ENCODE results near the gene KATNB1.

Gene KATNB1

DNA sequence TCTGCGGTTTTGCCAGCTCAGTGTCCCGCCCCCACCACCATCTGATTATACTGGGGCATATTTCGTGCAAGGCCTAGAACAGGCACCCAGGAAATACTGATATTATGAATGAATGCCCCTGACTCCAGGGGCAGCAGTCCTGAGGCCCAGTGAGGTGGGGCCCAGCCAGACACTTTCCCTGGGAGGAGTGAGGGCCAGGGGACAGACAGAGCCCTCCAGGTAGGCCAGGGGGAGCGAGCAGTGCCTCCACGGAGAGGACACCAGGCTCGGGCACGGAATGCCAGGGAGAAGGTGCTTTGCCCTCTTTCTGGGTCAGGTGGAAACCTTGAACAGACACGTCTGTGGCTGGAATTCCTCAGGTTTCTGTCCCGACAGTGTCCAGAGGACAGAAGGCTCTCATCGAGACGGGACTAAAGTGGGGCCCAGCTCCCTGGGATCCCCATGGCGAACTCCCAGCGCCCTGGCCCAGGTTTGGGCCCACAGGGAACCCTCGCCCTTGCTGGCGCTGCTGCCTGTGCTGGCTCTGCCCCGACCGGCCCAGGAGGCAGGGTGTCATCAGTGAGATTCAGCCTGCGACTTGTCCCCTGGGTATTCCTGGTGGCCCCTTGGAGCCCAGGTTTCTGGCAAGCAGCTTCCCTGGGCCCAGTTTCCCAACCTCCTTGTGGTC lies 4.3 kb downstream of the KATNB1 start:
- no peak overlapping the region for H3K27ac ChIP-seq (ENCODE audit: low read length)

DNA sequence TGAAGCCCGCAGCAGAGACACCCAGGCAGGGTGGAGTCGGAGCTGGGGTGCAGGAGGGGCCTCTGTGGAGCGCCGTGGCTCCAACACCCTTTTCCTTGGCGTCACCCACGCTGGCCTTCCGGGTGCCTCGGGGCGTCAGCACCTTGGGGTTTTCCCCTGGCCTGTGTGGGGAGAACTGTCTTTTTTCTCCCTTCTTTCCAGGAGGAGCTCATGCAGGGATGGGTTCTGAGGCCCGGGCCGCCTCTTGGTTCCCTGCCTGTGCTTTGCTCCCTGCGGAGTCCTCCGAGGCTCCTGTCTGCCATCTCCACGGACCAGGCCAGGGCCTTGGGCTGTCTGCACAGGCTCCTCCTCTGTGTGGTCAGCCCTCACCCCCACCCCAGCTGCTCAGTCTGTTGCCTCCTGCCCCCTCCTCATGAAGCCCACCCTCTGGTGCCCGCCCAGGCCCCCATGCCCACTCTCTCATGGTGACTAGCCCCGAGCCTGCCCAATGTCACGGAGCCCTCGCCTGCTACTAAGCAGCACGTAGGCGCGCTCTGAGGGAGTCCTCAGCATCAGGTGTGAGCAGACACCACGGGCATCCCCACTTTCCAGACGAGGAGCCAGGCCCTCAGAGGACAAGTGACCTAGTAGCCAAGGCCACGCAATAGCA lies 5.0 kb downstream of the KATNB1 start:
- Histone ChIP-seq H3K79me2 (ENCODE audit: insufficient read depth, low read length) (peaks cover 37% of the 10 kb centered on the region), H2AFZ (ENCODE audit: low read depth, low read length) (no peak overlapping the region), H3K27ac (ENCODE audit: low read length) (no peak overlapping the region), H3K9me3 (ENCODE audit: insufficient read depth, low read length, severe bottlenecking) (no peaks in the 10 kb centered on the region), H3K4me1 (ENCODE audit: insufficient read depth, low read length) (peaks cover 30% of the 10 kb centered on the region), H3K4me3 (ENCODE audit: low read depth in 1 of 2, low read length in 2 of 2) (no peak overlapping the region), H3K36me3 (ENCODE audit: insufficient read depth, low read length) (peaks cover 76% of the 10 kb centered on the region), H3K9ac (ENCODE audit: low read depth, low read length) (no peak overlapping the region), H3K4me2 (ENCODE audit: insufficient read depth, low read length) (no peak overlapping the region), H4K20me1 (ENCODE audit: insufficient read depth, low read length) (peaks cover 15% of the 10 kb centered on the region), H3K27me3 (ENCODE audit: insufficient read depth, low read length, poor library complexity) (no peaks in the 10 kb centered on the region)
- ATAC-seq (ENCODE audit: insufficient read depth, low read depth): no peak
- no peak for DNase-seq
- TF ChIP-seq, protein P1, sequence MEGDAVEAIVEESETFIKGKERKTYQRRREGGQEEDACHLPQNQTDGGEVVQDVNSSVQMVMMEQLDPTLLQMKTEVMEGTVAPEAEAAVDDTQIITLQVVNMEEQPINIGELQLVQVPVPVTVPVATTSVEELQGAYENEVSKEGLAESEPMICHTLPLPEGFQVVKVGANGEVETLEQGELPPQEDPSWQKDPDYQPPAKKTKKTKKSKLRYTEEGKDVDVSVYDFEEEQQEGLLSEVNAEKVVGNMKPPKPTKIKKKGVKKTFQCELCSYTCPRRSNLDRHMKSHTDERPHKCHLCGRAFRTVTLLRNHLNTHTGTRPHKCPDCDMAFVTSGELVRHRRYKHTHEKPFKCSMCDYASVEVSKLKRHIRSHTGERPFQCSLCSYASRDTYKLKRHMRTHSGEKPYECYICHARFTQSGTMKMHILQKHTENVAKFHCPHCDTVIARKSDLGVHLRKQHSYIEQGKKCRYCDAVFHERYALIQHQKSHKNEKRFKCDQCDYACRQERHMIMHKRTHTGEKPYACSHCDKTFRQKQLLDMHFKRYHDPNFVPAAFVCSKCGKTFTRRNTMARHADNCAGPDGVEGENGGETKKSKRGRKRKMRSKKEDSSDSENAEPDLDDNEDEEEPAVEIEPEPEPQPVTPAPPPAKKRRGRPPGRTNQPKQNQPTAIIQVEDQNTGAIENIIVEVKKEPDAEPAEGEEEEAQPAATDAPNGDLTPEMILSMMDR (IDR thresholded peaks at IDR 0.05; ENCODE audit: borderline replicate concordance, extremely low read depth, low read length, poor library complexity, severe bottlenecking): no peak
- no peak for TF ChIP-seq EZH2 (IDR thresholded peaks at IDR 0.05; ENCODE audit: borderline replicate concordance, low read depth, low read length, severe bottlenecking)

More for the DNA sequence above, 4.3 kb downstream of the KATNB1 start:
- Histone ChIP-seq H3K27me3 (ENCODE audit: insufficient read depth, low read length, poor library complexity) (no peaks in the 10 kb centered on the region), H4K20me1 (ENCODE audit: insufficient read depth, low read length) (peaks cover 15% of the 10 kb centered on the region), H3K9me3 (ENCODE audit: insufficient read depth, low read length, severe bottlenecking) (no peaks in the 10 kb centered on the region), H3K36me3 (ENCODE audit: insufficient read depth, low read length) (peaks cover 76% of the 10 kb centered on the region), H2AFZ (ENCODE audit: low read depth, low read length) (no peak overlapping the region), H3K4me2 (ENCODE audit: insufficient read depth, low read length) (no peak overlapping the region), H3K4me1 (ENCODE audit: insufficient read depth, low read length) (peaks cover 30% of the 10 kb centered on the region), H3K4me3 (ENCODE audit: low read depth in 1 of 2, low read length in 2 of 2) (no peak overlapping the region), H3K79me2 (ENCODE audit: insufficient read depth, low read length) (peaks cover 38% of the 10 kb centered on the region), H3K9ac (ENCODE audit: low read depth, low read length) (no peak overlapping the region)
- no peak for ATAC-seq (ENCODE audit: insufficient read depth, low read depth)
- no peak for DNase-seq
- TF ChIP-seq, protein P1 (IDR thresholded peaks at IDR 0.05; ENCODE audit: borderline replicate concordance, extremely low read depth, low read length, poor library complexity, severe bottlenecking): no peak
- TF ChIP-seq EZH2 (IDR thresholded peaks at IDR 0.05; ENCODE audit: borderline replicate concordance, low read depth, low read length, severe bottlenecking): no peak

DNA sequence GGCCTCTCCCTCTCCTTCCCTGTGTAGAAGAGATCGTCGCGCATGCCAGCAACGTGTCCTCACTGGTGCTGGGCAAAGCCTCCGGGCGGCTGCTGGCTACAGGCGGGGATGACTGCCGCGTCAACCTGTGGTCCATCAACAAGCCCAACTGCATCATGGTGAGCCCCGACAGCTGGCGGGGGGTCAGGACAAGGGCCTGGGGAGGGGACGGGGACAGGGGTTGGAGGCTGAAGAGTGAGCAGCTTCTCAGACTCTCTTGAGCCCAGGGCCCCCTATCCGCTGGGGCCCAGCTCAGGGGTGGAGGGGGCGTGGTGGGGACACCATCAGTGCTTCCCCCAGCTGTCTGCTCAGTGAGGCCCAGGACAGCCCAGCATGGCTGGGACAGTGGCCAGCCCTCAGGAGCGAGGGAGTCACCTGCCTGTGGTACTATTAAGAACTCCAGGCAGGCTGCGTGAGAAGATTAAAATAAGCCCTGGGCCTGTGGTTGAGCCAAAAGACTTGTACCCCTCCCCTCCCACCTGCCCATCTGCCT lies 6.2 kb downstream of the KATNB1 start:
- DNase-seq (no peak), ATAC-seq (ENCODE audit: insufficient read depth, low read depth) (no peak)
- Histone ChIP-seq H3K36me3 (ENCODE audit: insufficient read depth, low read length) (peaks cover 76% of the 10 kb centered on the region), H4K20me1 (ENCODE audit: insufficient read depth, low read length) (peaks cover 15% of the 10 kb centered on the region), H3K79me2 (ENCODE audit: insufficient read depth, low read length) (peaks cover 26% of the 10 kb centered on the region), H3K9me3 (ENCODE audit: insufficient read depth, low read length, severe bottlenecking) (no peaks in the 10 kb centered on the region), H3K27ac (ENCODE audit: low read length) (no peak overlapping the region), H3K4me1 (ENCODE audit: insufficient read depth, low read length) (peaks cover 23% of the 10 kb centered on the region), H3K4me3 (ENCODE audit: low read depth in 1 of 2, low read length in 2 of 2) (no peak overlapping the region), H3K9ac (ENCODE audit: low read depth, low read length) (no peak overlapping the region), H3K27me3 (ENCODE audit: insufficient read depth, low read length, poor library complexity) (no peaks in the 10 kb centered on the region), H3K4me2 (ENCODE audit: insufficient read depth, low read length) (no peak overlapping the region), H2AFZ (ENCODE audit: low read depth, low read length) (no peak overlapping the region)
- TF ChIP-seq, protein P1 (IDR thresholded peaks at IDR 0.05; ENCODE audit: borderline replicate concordance, extremely low read depth, low read length, poor library complexity, severe bottlenecking): no peak
- TF ChIP-seq EZH2 (IDR thresholded peaks at IDR 0.05; ENCODE audit: borderline replicate concordance, low read depth, low read length, severe bottlenecking): no peak

Data from DND-41 (cell line).